ENCODE results near the gene CECR2.

CECR2 gene

DNA sequence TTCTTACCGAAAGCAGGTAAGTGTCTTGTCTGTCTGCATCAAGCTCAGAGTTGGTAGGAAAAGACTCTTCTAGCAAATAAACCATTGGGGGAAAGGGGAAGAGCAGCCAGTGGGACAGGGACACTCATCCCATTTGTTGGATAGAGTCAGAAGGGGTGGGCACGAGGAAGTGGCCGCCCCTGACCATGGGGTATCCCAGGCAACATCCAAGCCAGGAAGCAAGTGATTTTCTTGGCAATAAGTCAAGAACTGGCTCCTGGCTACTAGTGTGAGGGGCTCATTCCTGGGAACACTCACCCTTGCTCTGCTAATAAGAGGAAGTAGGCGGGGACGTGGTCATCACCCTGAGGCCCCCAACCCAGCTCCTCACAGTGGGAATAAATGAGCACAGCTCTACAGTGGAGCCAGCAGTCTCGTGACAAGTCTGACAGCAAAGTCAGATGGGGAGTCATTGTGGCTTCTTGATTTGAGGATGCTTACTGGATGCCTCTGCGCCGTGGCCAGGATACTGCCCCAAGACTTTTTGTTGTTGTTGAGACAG is 200.8 kb downstream of the CECR2 start:
- no peak overlapping the region for H3K9ac ChIP-seq (ENCODE audit: insufficient read length)
- no peaks in the 10 kb centered on the region for H3K9me3 ChIP-seq (ENCODE audit: low read depth, low read length)
- no peak overlapping the region for H3K27ac ChIP-seq
- no peak for DNase-seq (ENCODE audit: low read depth, low spot score)
- H3K4me3 ChIP-seq: no peak overlapping the region
- H3K36me3 ChIP-seq (ENCODE audit: insufficient read depth, low read length): no peaks in the 10 kb centered on the region
- TF ChIP-seq POLR2AphosphoS5 (IDR thresholded peaks at IDR 0.05; ENCODE audit: borderline replicate concordance, low read depth, low read length) (no peak), FOXP2 (optimal IDR thresholded peaks at IDR 0.05; ENCODE audit: control extremely low read depth, extremely low read length, insufficient read depth) (no peak), EZH2 (IDR thresholded peaks at IDR 0.05) (no peak)

DNA sequence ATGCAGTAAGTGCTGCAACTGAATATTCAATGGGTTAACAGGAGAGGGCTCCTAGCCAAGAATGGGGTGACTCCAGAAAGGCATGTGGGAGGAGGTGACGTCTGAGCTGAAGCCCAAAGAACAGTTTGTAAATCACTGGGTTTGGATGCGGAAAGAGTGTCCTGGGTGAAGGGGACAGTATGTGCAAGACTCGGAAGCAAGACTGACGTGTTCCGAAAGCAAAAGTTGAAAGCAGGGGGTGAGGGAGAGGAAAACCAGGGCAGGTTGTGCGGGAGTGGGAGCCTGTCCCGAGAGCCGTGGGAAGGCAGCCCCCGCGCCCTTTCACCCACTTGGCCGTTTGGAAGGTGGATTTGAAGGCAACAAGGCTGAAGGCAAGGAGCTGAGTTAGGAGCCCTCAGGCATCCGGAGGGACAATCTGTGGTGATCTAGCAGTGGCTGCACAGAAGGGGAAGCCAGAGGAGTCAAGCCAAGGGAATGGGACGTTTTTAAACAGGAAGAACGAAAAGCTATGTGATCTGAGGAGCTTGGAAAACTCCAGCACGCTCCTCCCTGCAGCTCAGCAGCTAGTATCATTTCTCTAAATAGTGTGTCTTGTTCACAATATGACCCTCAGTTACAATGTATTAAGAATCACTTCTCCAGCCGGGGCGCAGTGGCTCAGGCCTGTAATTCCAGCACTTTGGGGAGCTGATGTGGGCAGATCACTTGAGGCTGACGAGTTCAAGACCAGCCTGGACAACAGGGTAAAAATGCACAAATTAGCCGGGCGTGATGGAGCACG is 201.8 kb downstream of the CECR2 start:
- H3K4me3 ChIP-seq: no peak overlapping the region

DNA sequence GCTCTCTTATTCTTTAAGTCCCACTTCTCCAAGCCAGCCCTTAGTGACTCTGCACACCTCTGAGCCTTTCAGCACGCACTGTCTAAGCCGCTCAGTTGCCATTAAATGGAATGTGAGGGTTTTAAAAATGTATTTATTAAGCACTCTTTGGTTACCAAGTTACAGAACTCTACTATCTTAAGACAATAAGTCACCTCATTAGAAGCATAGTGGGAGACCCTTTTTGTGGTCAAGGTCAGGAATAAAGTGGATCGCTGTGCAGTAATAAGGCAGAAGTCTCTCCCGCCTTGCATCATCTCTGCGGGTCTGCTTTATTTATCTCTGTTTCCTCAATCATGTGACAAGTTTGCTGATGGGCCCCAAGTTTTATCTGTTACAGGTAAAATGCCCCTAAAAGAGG is 205.9 kb downstream of the CECR2 start:
- no peak overlapping the region for H3K4me3 ChIP-seq
- H3K27ac ChIP-seq: no peak overlapping the region
- no peaks in the 10 kb centered on the region for H3K9me3 ChIP-seq (ENCODE audit: low read depth, low read length)
- no peaks in the 10 kb centered on the region for H3K36me3 ChIP-seq (ENCODE audit: insufficient read depth, low read length)
- H3K9ac ChIP-seq (ENCODE audit: insufficient read length): no peak overlapping the region
- DNase-seq (ENCODE audit: low read depth, low spot score): no peak
- TF ChIP-seq POLR2AphosphoS5 (IDR thresholded peaks at IDR 0.05; ENCODE audit: borderline replicate concordance, low read depth, low read length): no peak
- TF ChIP-seq FOXP2 (optimal IDR thresholded peaks at IDR 0.05; ENCODE audit: control extremely low read depth, extremely low read length, insufficient read depth): no peak
- no peak for TF ChIP-seq EZH2 (IDR thresholded peaks at IDR 0.05)

More for the DNA sequence above, 201.8 kb downstream of the CECR2 start:
- no peaks in the 10 kb centered on the region for H3K9me3 ChIP-seq (ENCODE audit: low read depth, low read length)
- no peak overlapping the region for H3K27ac ChIP-seq
- DNase-seq (ENCODE audit: low read depth, low spot score): no peak
- TF ChIP-seq POLR2AphosphoS5 (IDR thresholded peaks at IDR 0.05; ENCODE audit: borderline replicate concordance, low read depth, low read length) (no peak), EZH2 (IDR thresholded peaks at IDR 0.05) (no peak), FOXP2 (optimal IDR thresholded peaks at IDR 0.05; ENCODE audit: control extremely low read depth, extremely low read length, insufficient read depth) (no peak)
- no peaks in the 10 kb centered on the region for H3K36me3 ChIP-seq (ENCODE audit: insufficient read depth, low read length)
- no peak overlapping the region for H3K9ac ChIP-seq (ENCODE audit: insufficient read length)

DNA sequence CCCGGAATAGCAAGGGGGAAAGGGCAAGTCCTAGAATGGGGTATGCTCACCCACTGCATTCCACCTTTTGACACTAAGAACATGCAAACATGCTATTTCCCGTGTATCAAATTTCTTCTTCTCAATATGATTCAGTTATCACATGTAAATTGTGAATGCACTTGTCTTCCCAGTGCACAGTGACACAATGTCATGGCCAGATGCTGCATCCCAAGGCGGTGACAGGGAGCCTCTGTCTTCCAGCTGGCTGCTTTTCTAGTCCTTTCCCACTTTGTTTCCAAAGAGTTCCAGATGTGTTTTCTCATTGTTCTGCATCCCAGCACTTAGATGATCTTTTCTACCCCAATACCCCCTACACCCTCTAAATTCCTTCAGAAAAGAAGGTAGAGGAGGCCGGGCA is 206.4 kb downstream of the CECR2 start:
- Histone ChIP-seq H3K27ac (peak overlapping the region; percentile 97; the same call in 1 of the 2 replicates), H3K9ac (ENCODE audit: insufficient read length) (no peak overlapping the region), H3K4me3 (no peak overlapping the region), H3K9me3 (ENCODE audit: low read depth, low read length) (no peaks in the 10 kb centered on the region), H3K36me3 (ENCODE audit: insufficient read depth, low read length) (no peaks in the 10 kb centered on the region)
- no peak for TF ChIP-seq EZH2 (IDR thresholded peaks at IDR 0.05)
- TF ChIP-seq POLR2AphosphoS5 (IDR thresholded peaks at IDR 0.05; ENCODE audit: borderline replicate concordance, low read depth, low read length): no peak
- no peak for TF ChIP-seq FOXP2 (optimal IDR thresholded peaks at IDR 0.05; ENCODE audit: control extremely low read depth, extremely low read length, insufficient read depth)
- DNase-seq (ENCODE audit: low read depth, low spot score): no peak

DNA sequence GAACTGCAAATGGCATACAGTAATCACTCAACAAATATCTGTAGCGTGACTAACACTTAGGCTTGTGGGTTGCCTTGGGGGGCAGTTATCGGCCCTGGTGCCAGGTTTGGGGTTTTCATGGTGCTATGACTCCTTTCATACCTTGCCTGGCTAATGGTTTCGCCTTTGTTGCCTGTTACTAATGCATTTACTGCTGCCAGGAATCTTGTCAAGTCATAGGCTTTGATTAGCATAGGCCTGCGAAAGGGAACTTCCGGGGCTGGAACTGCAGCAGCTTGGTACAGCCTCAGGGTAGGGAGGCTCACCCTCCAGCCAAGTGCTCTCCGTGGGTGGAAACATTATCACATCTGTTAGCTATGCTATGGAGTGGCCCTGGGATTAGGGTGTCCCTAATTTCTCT is 207.2 kb downstream of the CECR2 start:
- peak overlapping the region; percentile 97 for H3K27ac ChIP-seq
- peak; percentile 86 for DNase-seq (ENCODE audit: low read depth, low spot score)
- peak overlapping the region; percentile 8 for H3K4me3 ChIP-seq
- no peaks in the 10 kb centered on the region for H3K9me3 ChIP-seq (ENCODE audit: low read depth, low read length)
- no peaks in the 10 kb centered on the region for H3K36me3 ChIP-seq (ENCODE audit: insufficient read depth, low read length)
- TF ChIP-seq POLR2AphosphoS5 (IDR thresholded peaks at IDR 0.05; ENCODE audit: borderline replicate concordance, low read depth, low read length): peak; percentile 50; the same call in 1 of the 2 replicates
- TF ChIP-seq EZH2 (IDR thresholded peaks at IDR 0.05): no peak
- peak; percentile 47 for TF ChIP-seq FOXP2 (optimal IDR thresholded peaks at IDR 0.05; ENCODE audit: control extremely low read depth, extremely low read length, insufficient read depth)
- H3K9ac ChIP-seq (ENCODE audit: insufficient read length): peak overlapping the region; percentile 57

DNA sequence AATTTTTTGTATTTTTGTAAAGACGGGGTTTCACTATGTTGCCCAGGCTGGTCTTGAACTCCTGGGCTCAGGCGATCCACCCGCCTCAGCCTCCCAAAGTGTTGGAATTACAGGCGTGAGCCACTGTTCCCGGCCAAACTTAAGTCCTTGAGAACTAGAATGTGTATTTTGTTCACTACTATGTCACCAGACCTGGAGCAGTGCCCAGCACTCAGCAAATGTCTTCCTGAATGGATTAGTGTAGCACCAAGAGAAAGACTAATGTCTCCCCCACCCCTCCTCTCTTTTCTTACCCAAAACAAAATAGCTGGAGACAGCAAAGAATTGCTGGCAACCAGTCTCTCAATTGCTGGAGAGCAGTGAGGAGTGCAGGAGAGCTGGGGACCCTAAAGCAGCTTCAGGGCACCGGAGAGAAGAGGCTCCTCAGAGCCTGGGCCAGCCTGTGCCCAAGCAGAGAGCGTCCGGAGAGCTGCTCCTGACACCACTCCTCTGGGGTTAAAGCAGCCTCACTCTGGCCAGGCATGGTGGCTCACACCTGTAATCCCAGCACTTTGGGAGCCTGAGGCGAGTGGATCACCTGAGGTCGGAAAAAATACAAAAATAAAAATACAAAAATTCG is 209.0 kb downstream of the CECR2 start:
- peak; percentile 73 for DNase-seq (ENCODE audit: low read depth, low spot score)
- H3K9me3 ChIP-seq (ENCODE audit: low read depth, low read length): no peaks in the 10 kb centered on the region
- H3K27ac ChIP-seq: peak overlapping the region; percentile 21; the same call in 1 of the 2 replicates
- no peaks in the 10 kb centered on the region for H3K36me3 ChIP-seq (ENCODE audit: insufficient read depth, low read length)
- no peak overlapping the region for H3K9ac ChIP-seq (ENCODE audit: insufficient read length)
- H3K4me3 ChIP-seq: no peak overlapping the region
- TF ChIP-seq EZH2 (IDR thresholded peaks at IDR 0.05): no peak
- no peak for TF ChIP-seq POLR2AphosphoS5 (IDR thresholded peaks at IDR 0.05; ENCODE audit: borderline replicate concordance, low read depth, low read length)
- TF ChIP-seq FOXP2 (optimal IDR thresholded peaks at IDR 0.05; ENCODE audit: control extremely low read depth, extremely low read length, insufficient read depth): no peak

DNA sequence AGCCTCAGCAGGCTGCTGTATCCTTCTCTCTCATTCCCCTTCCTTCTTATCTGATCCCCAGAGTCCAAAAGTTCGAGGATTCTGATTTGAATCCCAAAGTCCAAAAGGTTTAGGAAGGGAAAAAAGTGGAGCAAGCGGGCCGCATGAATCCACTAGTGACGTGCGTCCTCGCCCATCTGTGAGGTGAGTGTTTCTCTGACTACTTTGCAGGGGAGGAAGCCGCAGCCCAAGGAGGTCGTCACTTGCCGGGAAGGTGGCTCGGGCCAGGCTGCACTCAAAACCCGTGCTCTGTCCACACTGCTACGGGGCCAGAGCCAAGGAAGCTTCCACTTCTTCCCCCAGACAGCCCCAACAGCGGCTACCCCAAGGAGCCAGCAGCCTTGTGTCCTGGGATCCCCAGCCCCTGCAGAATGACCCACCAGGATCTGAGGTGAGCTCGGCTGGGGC is 210.3 kb downstream of the CECR2 start:
- no peaks in the 10 kb centered on the region for H3K36me3 ChIP-seq (ENCODE audit: insufficient read depth, low read length)
- H3K9me3 ChIP-seq (ENCODE audit: low read depth, low read length): no peaks in the 10 kb centered on the region
- DNase-seq (ENCODE audit: low read depth, low spot score): no peak
- no peak overlapping the region for H3K4me3 ChIP-seq
- no peak for TF ChIP-seq POLR2AphosphoS5 (IDR thresholded peaks at IDR 0.05; ENCODE audit: borderline replicate concordance, low read depth, low read length)
- TF ChIP-seq FOXP2 (optimal IDR thresholded peaks at IDR 0.05; ENCODE audit: control extremely low read depth, extremely low read length, insufficient read depth): no peak
- no peak for TF ChIP-seq EZH2 (IDR thresholded peaks at IDR 0.05)
- no peak overlapping the region for H3K9ac ChIP-seq (ENCODE audit: insufficient read length)
- H3K27ac ChIP-seq: no peak overlapping the region

DNA sequence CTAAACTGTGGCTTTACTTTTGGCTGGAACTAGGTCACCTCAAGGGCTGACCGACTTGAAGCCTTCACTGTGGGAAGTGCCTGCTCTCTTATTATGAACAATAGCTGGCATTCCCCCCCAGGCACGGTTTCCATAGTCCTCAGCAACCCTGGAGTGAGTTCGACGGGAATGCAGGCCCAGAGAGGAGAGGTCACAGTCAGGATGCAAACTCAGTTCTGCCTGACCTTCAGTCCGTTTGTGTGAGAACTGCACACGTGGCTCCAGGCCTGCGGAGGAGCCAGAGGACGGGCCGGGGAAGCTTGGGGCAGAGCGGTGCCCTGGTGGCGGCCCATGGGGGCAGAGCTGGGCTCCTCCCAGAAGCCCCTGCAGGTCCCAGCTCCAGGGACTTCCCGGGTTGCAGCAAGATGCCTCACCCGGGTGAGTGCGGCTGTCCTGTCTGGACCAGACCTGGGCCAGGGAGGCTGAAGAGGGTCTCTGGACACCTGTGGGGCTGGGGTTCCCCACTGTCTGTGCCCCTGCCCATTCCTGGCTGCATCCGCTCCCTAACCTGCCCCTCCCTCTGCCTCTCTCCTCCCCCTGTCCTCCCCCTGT is 211.3 kb downstream of the CECR2 start:
- no peaks in the 10 kb centered on the region for H3K36me3 ChIP-seq (ENCODE audit: insufficient read depth, low read length)
- no peak for TF ChIP-seq FOXP2 (optimal IDR thresholded peaks at IDR 0.05; ENCODE audit: control extremely low read depth, extremely low read length, insufficient read depth)
- TF ChIP-seq POLR2AphosphoS5 (IDR thresholded peaks at IDR 0.05; ENCODE audit: borderline replicate concordance, low read depth, low read length): no peak
- no peak for TF ChIP-seq EZH2 (IDR thresholded peaks at IDR 0.05)
- no peak overlapping the region for H3K9ac ChIP-seq (ENCODE audit: insufficient read length)
- DNase-seq (ENCODE audit: low read depth, low spot score): no peak
- H3K27ac ChIP-seq: no peak overlapping the region
- no peaks in the 10 kb centered on the region for H3K9me3 ChIP-seq (ENCODE audit: low read depth, low read length)
- H3K4me3 ChIP-seq: no peak overlapping the region

Measured in SK-N-MC (cell line).